NB4 (cell line): Measurements from ENCODE around the gene HAUS7.

Experiments
- DNase-seq: peaks from one replicate; pipeline ENCODE4 v3.0.0; 2010; ENCODE audit warnings: low read depth
- H3K4me3 ChIP-seq: one replicate; pipeline ENCODE4 v1.5.1; 2011; ENCODE audit warnings: mild to moderate bottlenecking, low read depth, low read length, moderate library complexity
- MYC ChIP-seq: IDR thresholded peaks from 2 replicates; pipeline ENCODE4 v1.6.1; 2011; ENCODE audit warnings: low read depth, low read length
- POLR2A ChIP-seq: IDR thresholded peaks from 2 replicates; pipeline ENCODE4 v1.6.1; 2011; ENCODE audit warnings: mild to moderate bottlenecking; ENCODE audit not compliant: insufficient read length; ENCODE audit errors: extremely low read depth
- TF ChIP-seq, protein P1 (sequence below): IDR thresholded peaks from 2 replicates; pipeline ENCODE4 v1.6.1; 2011; ENCODE audit warnings: low read depth, low read length
- TF ChIP-seq, protein P2 (sequence below): IDR thresholded peaks from one replicate; pipeline ENCODE4 v1.5.1; 2012; ENCODE audit warnings: low read depth, low read length

HAUS7 gene

DNA sequence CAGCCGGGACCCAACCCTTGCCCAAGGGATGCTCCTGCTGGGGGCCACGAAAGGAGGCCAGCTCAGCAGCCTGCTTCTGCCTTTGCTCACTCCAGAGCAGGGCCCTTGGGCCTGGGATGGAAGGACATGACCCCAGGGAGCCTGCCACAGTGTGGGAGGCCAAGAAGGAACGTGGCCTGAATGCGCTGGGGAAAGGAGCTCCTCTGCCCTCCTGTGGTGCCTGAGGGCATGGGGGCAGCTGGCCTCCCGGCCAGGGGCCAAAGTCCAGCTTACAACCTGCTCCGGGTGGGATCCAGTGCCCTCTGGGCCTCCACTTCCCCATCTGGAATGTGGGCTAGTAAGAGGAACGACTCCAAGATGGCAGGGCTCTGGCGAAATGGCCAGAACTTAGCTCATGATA is 45.1 kb upstream of the HAUS7 start:
- DNase-seq = no peak
- TF ChIP-seq POLR2A (no peak), MYC (no peak)
- TF ChIP-seq, protein P1, sequence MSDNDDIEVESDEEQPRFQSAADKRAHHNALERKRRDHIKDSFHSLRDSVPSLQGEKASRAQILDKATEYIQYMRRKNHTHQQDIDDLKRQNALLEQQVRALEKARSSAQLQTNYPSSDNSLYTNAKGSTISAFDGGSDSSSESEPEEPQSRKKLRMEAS = no peak
- H3K4me3 ChIP-seq = no peak overlapping the region

DNA sequence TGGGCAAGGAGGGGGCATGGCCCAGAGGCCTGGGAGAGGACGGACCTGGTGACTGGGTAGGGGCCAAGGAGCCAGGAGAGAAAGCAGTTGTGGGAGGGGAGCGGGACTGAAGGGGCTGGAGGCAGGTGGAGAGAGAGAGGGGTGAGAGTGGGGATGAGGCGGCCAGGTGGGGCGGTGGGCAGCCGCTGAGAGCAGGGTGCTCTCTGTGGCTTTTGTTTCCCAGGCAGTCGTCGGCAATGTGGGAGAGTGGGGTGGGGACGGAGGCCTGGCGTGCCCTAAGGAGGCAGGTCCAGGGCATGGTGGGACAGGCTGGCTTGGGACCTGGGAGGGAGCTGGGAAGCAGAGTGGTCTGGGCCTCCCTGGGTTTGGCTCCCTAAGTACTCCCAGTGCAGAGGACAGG is 43.9 kb upstream of the HAUS7 start:
- TF ChIP-seq POLR2A = no peak
- TF ChIP-seq, protein P1 = no peak
- TF ChIP-seq, protein P2, sequence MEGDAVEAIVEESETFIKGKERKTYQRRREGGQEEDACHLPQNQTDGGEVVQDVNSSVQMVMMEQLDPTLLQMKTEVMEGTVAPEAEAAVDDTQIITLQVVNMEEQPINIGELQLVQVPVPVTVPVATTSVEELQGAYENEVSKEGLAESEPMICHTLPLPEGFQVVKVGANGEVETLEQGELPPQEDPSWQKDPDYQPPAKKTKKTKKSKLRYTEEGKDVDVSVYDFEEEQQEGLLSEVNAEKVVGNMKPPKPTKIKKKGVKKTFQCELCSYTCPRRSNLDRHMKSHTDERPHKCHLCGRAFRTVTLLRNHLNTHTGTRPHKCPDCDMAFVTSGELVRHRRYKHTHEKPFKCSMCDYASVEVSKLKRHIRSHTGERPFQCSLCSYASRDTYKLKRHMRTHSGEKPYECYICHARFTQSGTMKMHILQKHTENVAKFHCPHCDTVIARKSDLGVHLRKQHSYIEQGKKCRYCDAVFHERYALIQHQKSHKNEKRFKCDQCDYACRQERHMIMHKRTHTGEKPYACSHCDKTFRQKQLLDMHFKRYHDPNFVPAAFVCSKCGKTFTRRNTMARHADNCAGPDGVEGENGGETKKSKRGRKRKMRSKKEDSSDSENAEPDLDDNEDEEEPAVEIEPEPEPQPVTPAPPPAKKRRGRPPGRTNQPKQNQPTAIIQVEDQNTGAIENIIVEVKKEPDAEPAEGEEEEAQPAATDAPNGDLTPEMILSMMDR = no peak
- TF ChIP-seq MYC = no peak
- DNase-seq = no peak
- H3K4me3 ChIP-seq = no peak overlapping the region

DNA sequence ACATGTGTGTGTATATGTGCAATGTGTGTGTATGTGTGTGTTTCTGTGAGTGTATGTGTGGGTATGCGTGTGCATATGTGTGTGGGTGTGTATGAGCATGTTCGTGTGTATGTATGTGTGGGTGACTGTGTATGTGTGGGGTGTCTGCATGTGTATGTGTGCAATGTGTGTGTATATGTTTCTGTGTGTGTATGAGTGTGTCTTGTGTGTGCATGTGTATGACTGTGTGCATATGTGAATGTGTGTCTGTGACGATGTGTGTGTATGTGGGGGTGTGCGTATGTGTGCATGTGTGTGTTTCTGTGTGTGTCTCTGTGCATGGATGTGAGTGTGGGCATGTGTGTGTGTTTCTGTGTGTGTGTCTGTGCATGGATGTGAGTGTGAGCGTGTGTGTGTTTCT is 42.9 kb upstream of the HAUS7 start:
- no peak for TF ChIP-seq MYC
- TF ChIP-seq POLR2A = no peak
- TF ChIP-seq, protein P2 = no peak
- TF ChIP-seq, protein P1 = no peak
- H3K4me3 ChIP-seq = no peak overlapping the region
- no peak for DNase-seq

DNA sequence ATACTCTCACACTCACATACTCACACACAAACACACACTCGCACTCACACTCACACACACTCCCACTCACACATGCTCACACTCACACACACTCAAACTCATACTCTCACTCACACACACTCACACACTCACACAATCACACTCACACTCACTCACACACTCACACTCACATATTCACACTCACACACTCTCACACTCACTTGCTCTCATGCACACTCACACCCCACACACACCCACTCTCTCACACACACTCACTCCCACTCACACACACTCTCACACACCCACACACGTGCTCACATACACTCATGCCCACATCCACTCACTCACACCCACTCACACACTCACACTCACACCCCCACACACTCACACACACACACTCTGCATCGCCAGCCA is 42.1 kb upstream of the HAUS7 start:
- no peak overlapping the region for H3K4me3 ChIP-seq
- TF ChIP-seq POLR2A (no peak), MYC (no peak)
- TF ChIP-seq, protein P1 = no peak
- TF ChIP-seq, protein P2 = no peak
- DNase-seq = no peak

DNA sequence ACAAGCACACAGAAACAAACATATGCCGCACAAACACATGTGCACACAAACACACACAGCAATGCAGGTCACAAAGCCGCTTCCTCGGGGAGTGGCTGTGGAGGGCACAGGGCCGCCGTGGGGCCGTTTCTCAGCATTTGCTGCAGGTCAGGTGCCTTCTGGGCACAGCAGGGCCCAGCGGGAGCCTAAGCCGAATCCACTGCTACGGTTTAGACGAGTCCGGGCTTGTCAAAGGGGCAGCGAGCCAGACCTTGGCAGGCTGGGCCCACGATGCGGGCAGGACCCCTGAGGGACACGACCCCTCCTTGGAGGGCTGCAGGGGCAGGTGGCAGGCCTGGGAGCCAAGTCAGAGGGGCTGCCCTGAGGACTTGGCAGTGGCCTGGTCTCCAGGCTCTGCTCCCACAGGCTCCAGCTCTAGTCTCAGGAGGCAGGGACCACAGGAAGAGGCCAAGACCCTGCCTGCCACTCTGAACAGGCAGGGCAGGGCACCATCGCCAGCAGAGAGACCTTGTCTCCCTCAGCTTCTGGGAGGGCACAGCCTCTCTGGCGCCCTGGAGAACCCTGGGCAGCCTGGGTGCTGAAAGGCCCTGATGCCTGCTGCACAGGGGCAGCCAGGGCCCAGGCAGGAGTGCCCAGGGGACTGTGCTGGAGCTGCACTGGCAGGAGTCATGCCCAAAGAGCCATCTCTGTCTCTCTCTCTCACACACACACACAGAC is 41.6 kb upstream of the HAUS7 start:
- TF ChIP-seq POLR2A (no peak), MYC (no peak)
- TF ChIP-seq, protein P2 = no peak
- TF ChIP-seq, protein P1 = no peak
- no peak for DNase-seq
- H3K4me3 ChIP-seq = no peak overlapping the region

DNA sequence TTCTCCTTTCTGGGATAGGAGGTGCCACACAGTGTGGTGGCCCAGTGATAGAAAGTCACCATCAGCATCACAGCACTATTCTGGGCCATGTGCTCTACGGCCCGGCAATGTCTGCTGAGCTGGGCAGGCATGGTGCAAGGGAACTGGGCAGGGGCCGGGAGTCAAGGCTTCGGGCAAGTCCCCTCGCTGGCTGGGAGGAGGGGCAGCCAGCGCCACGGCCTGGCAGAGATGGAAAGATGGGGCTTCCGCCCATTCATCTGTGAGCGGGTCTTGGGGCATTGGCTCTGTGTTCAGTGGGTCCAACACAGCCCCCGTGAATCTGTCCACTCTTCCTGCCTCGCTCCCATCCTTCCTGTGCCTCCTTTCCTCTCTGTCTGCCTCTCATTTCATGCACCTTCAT is 40.0 kb upstream of the HAUS7 start:
- TF ChIP-seq, protein P2 = no peak
- TF ChIP-seq, protein P1 = no peak
- TF ChIP-seq MYC = no peak
- no peak for TF ChIP-seq POLR2A
- DNase-seq = no peak
- no peak overlapping the region for H3K4me3 ChIP-seq
